ENCODE data around the gene DNM1. TPM values are rescaled to one million over a fixed set of nuclear protein-coding genes. Genes with fewer than 3 reads are reported as not detected.

DNM1 gene
- total RNA-seq, 1 donor, result 3.6 TPM

GRCh38 chr9:128231638-128232527 lies 28.7 kb downstream of the DNM1 start:
- no peak overlapping the region for H3K4me3 ChIP-seq (ENCODE audit: insufficient read depth, low read length)
- DNase-seq (ENCODE audit: insufficient read length, low spot score, missing footprints), result no peak
- no peak overlapping the region for H2AFZ ChIP-seq (ENCODE audit: low read length)
- no peak for TF ChIP-seq CTCF (IDR thresholded peaks at IDR 0.05; ENCODE audit: extremely low read depth, low read depth, low read length)
- H3K27me3 ChIP-seq (ENCODE audit: insufficient read depth, low read length), result peaks cover 6% of the 10 kb centered on the region
- H3K27ac ChIP-seq (ENCODE audit: low read depth, low read length), result no peak overlapping the region
- no peaks in the 10 kb centered on the region for H3K36me3 ChIP-seq (ENCODE audit: insufficient read depth, low read length)
- no peaks in the 10 kb centered on the region for H3K4me1 ChIP-seq (ENCODE audit: insufficient read depth, low read length)
- H3K9me3 ChIP-seq (ENCODE audit: low read depth, low read length), result no peaks in the 10 kb centered on the region
- H4K20me1 ChIP-seq (ENCODE audit: insufficient read depth, low read length), result no peaks in the 10 kb centered on the region
- H3K79me2 ChIP-seq (ENCODE audit: insufficient read depth, low read length), result no peaks in the 10 kb centered on the region
- no peak overlapping the region for H3K4me2 ChIP-seq (ENCODE audit: insufficient read depth, low read length)

GRCh38 chr9:128232528-128233428 lies 29.6 kb downstream of the DNM1 start:
- no peak for TF ChIP-seq CTCF (IDR thresholded peaks at IDR 0.05; ENCODE audit: extremely low read depth, low read depth, low read length)
- H3K36me3 ChIP-seq (ENCODE audit: insufficient read depth, low read length), result no peaks in the 10 kb centered on the region
- no peaks in the 10 kb centered on the region for H3K4me1 ChIP-seq (ENCODE audit: insufficient read depth, low read length)
- H3K4me3 ChIP-seq (ENCODE audit: insufficient read depth, low read length), result no peak overlapping the region
- no peaks in the 10 kb centered on the region for H3K79me2 ChIP-seq (ENCODE audit: insufficient read depth, low read length)
- H3K9me3 ChIP-seq (ENCODE audit: low read depth, low read length), result no peaks in the 10 kb centered on the region
- H3K27me3 ChIP-seq (ENCODE audit: insufficient read depth, low read length), result peaks cover 6% of the 10 kb centered on the region
- no peak overlapping the region for H3K4me2 ChIP-seq (ENCODE audit: insufficient read depth, low read length)
- no peak overlapping the region for H2AFZ ChIP-seq (ENCODE audit: low read length)
- H3K27ac ChIP-seq (ENCODE audit: low read depth, low read length), result no peak overlapping the region
- no peak for DNase-seq (ENCODE audit: insufficient read length, low spot score, missing footprints)
- no peaks in the 10 kb centered on the region for H4K20me1 ChIP-seq (ENCODE audit: insufficient read depth, low read length)

GRCh38 chr9:128233817-128234406 lies 30.7 kb downstream of the DNM1 start:
- H3K4me2 ChIP-seq (ENCODE audit: insufficient read depth, low read length), result no peak overlapping the region
- no peak overlapping the region for H2AFZ ChIP-seq (ENCODE audit: low read length)
- H3K4me1 ChIP-seq (ENCODE audit: insufficient read depth, low read length), result no peaks in the 10 kb centered on the region
- no peak overlapping the region for H3K4me3 ChIP-seq (ENCODE audit: insufficient read depth, low read length)
- H3K36me3 ChIP-seq (ENCODE audit: insufficient read depth, low read length), result no peaks in the 10 kb centered on the region
- no peaks in the 10 kb centered on the region for H3K79me2 ChIP-seq (ENCODE audit: insufficient read depth, low read length)
- no peaks in the 10 kb centered on the region for H4K20me1 ChIP-seq (ENCODE audit: insufficient read depth, low read length)
- H3K9me3 ChIP-seq (ENCODE audit: low read depth, low read length), result no peaks in the 10 kb centered on the region
- TF ChIP-seq CTCF (IDR thresholded peaks at IDR 0.05; ENCODE audit: extremely low read depth, low read depth, low read length), result no peak
- H3K27me3 ChIP-seq (ENCODE audit: insufficient read depth, low read length), result peaks cover 6% of the 10 kb centered on the region
- DNase-seq (ENCODE audit: insufficient read length, low spot score, missing footprints), result no peak
- no peak overlapping the region for H3K27ac ChIP-seq (ENCODE audit: low read depth, low read length)
